Mesenchymal stem cell (in vitro differentiated cells and primary cell): ENCODE measurements around the gene UPK1A.

Source experiments
- DNase-seq: peaks from one replicate; pipeline ENCODE4 v3.0.0-alpha.2; 2013
- H2AFZ ChIP-seq: one replicate; pipeline ENCODE4 v1.6.1; 2013; ENCODE audit warnings: low read depth, mild to moderate bottlenecking, control low read depth, inconsistent platforms, low read length, moderate library complexity
- H2AK5ac ChIP-seq: 2 replicates; pipeline ENCODE4 v1.6.1; 2013; ENCODE audit warnings: low read length, moderate library complexity, mild to moderate bottlenecking, inconsistent platforms; ENCODE audit not compliant: severe bottlenecking
- H2BK120ac ChIP-seq: one replicate; pipeline ENCODE4 v1.6.1; 2013; ENCODE audit warnings: low read depth, mild to moderate bottlenecking, inconsistent platforms, low read length, moderate library complexity
- H2BK12ac ChIP-seq, 2 experiments: one replicate each; pipeline ENCODE4 v1.6.1; 2013; ENCODE audit warnings: inconsistent platforms in 2 of 2, low read length in 2 of 2, mild to moderate bottlenecking in 2 of 2, moderate library complexity in 2 of 2, control low read depth in 1 of 2
- H2BK15ac ChIP-seq: one replicate; pipeline ENCODE4 v1.6.1; 2013; ENCODE audit warnings: mild to moderate bottlenecking, low read depth, inconsistent platforms; ENCODE audit not compliant: poor library complexity, severe bottlenecking
- H2BK5ac ChIP-seq: 2 replicates; pipeline ENCODE4 v1.6.1; 2013; ENCODE audit warnings: low read depth, mild to moderate bottlenecking, low read length, control low read depth, inconsistent platforms; ENCODE audit not compliant: poor library complexity, severe bottlenecking
- H3K14ac ChIP-seq, 2 experiments: one replicate each; pipeline ENCODE4 v1.6.1; 2013; ENCODE audit warnings: inconsistent platforms in 2 of 2, low read length in 2 of 2, control low read depth in 1 of 2, mild to moderate bottlenecking in 1 of 2, moderate library complexity in 1 of 2
- H3K18ac ChIP-seq, 2 experiments: one replicate each; pipeline ENCODE4 v1.6.1; 2013; ENCODE audit warnings: inconsistent platforms in 2 of 2, low read length in 2 of 2, control low read depth in 1 of 2, low read depth in 1 of 2, mild to moderate bottlenecking in 1 of 2
- H3K23ac ChIP-seq, 2 experiments: one replicate each; pipeline ENCODE4 v1.6.1; 2013; ENCODE audit warnings: inconsistent platforms in 2 of 2, low read length in 2 of 2, mild to moderate bottlenecking in 2 of 2, moderate library complexity in 2 of 2, control low read depth in 1 of 2
- H3K27ac ChIP-seq: 2 replicates; pipeline ENCODE4 v1.5.1; 2013; ENCODE audit warnings: mild to moderate bottlenecking, moderate library complexity, low read length, control low read depth, inconsistent platforms; ENCODE audit not compliant: poor library complexity, severe bottlenecking
- H3K27me3 ChIP-seq, 2 experiments: 2 replicates each; pipeline versions ENCODE4 v1.6.1 to v1.7.0; 2013; ENCODE audit warnings: low read length in 2 of 2, mild to moderate bottlenecking in 2 of 2, moderate library complexity in 2 of 2, control low read depth in 1 of 2, inconsistent platforms in 1 of 2; ENCODE audit not compliant: control insufficient read depth in 1 of 2, insufficient read depth in 1 of 2
- H3K36me3 ChIP-seq, 2 experiments: 2 replicates each; pipeline versions ENCODE4 v1.6.1 to v1.7.0; 2013; ENCODE audit warnings: low read length in 2 of 2, control low read depth in 1 of 2, inconsistent platforms in 1 of 2, low read depth in 1 of 2, mild to moderate bottlenecking in 1 of 2; ENCODE audit not compliant: insufficient read depth in 2 of 2, control insufficient read depth in 1 of 2
- H3K4ac ChIP-seq, 2 experiments: one replicate each; pipeline ENCODE4 v1.6.1; 2013; ENCODE audit warnings: inconsistent platforms in 2 of 2, low read length in 2 of 2, mild to moderate bottlenecking in 2 of 2, moderate library complexity in 2 of 2, control low read depth in 1 of 2, low read depth in 1 of 2
- H3K4me1 ChIP-seq: 2 replicates; pipeline ENCODE4 v1.6.1; 2013; ENCODE audit warnings: low read depth, low read length, control low read depth; ENCODE audit not compliant: control insufficient read depth, insufficient read depth
- H3K4me2 ChIP-seq: 2 replicates; pipeline ENCODE4 v1.6.1; 2013; ENCODE audit warnings: low read length, mild to moderate bottlenecking, inconsistent platforms; ENCODE audit not compliant: poor library complexity, severe bottlenecking
- H3K4me3 ChIP-seq, 2 experiments: 2 replicates each; pipeline versions ENCODE4 v1.5.1 to v1.7.0; 2013; ENCODE audit warnings: low read length in 2 of 2, mild to moderate bottlenecking in 2 of 2, control low read depth in 1 of 2, low read depth in 1 of 2; ENCODE audit not compliant: insufficient read depth in 1 of 2
- H3K79me1 ChIP-seq: replicated peaks from 2 replicates; pipeline ENCODE4 v1.6.1; 2013; ENCODE audit warnings: mild to moderate bottlenecking, control low read depth, low read length, inconsistent platforms; ENCODE audit not compliant: poor library complexity, severe bottlenecking
- H3K9ac ChIP-seq: 2 replicates; pipeline ENCODE4 v1.7.0; 2013; ENCODE audit warnings: mild to moderate bottlenecking, low read length, moderate library complexity
- H3K9me3 ChIP-seq: 2 replicates; pipeline ENCODE4 v1.7.0; 2013; ENCODE audit warnings: mild to moderate bottlenecking, low read length; ENCODE audit not compliant: control insufficient read depth
- H4K8ac ChIP-seq: one replicate; pipeline ENCODE4 v1.6.1; 2013; ENCODE audit warnings: inconsistent platforms, mild to moderate bottlenecking, low read length, moderate library complexity
- H4K91ac ChIP-seq: one replicate; pipeline ENCODE4 v1.6.1; 2013; ENCODE audit warnings: mild to moderate bottlenecking, low read length, inconsistent platforms
- WGBS: methylation state at CpG from one replicate; pipeline ENCODE4 v1.1.7; 2013; ENCODE audit warnings: mixed read lengths; 5-methylcytosine and 5-hydroxymethylcytosine counted together

UPK1A gene

DNA sequence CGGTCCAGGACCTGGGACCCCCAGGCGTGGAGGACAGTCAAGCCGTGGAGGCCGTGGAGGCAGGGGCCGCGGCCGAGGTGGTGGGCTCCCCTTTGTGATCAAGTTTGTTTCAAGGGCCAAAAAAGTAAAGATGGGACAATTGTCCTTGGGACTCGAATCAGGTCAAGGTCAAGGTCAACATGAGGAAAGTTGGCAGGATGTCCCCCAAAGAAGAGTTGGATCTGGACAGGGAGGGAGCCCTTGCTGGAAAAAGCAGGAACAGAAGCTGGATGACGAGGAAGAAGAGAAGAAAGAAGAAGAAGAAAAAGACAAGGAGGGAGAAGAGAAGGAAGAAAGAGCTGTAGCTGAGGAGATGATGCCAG, 53.8 kb downstream of the UPK1A start:
- Histone ChIP-seq H3K4ac (no peak overlapping the region), H2BK15ac (no peak overlapping the region), H3K9ac (no peak overlapping the region), H4K91ac (no peak overlapping the region), H3K23ac (no peak overlapping the region), H3K9me3 (no peaks in the 10 kb centered on the region), H3K4me1 (peaks cover 23% of the 10 kb centered on the region), H3K27ac (no peak overlapping the region), H3K18ac (no peak overlapping the region), H2AK5ac (no peak overlapping the region), H3K27me3 (no peaks in the 10 kb centered on the region), H2BK12ac (no peak overlapping the region), H4K8ac (no peak overlapping the region), H3K4me3 (no peak overlapping the region), H2AFZ (no peak overlapping the region), H3K36me3 (peaks cover 46 to 57% of the 10 kb centered on the region in 2 experiments), H3K14ac (no peak overlapping the region), H3K4me2 (no peak overlapping the region), H2BK120ac (no peak overlapping the region), H3K79me1 (peaks cover 50% of the 10 kb centered on the region), H2BK5ac (no peak overlapping the region)
- 97% methylated on average over 8 of the region's 9 CpGs for WGBS
- no peak for DNase-seq

- no peak overlapping the region for H2BK5ac ChIP-seq
- no peak for DNase-seq
- no peak overlapping the region for H3K23ac ChIP-seq
- no peak overlapping the region for H3K9ac ChIP-seq
- no peak overlapping the region for H2BK12ac ChIP-seq
- H3K18ac ChIP-seq, result no peak overlapping the region
- H3K9me3 ChIP-seq, result no peaks in the 10 kb centered on the region
- H3K4me3 ChIP-seq, result no peak overlapping the region
- H3K79me1 ChIP-seq, result peaks cover 50% of the 10 kb centered on the region
- peaks cover 22% of the 10 kb centered on the region for H3K4me1 ChIP-seq
- no peaks in the 10 kb centered on the region for H3K27me3 ChIP-seq
- H3K14ac ChIP-seq, result no peak overlapping the region
- peaks cover 51 to 62% of the 10 kb centered on the region in 2 experiments for H3K36me3 ChIP-seq
- H4K8ac ChIP-seq, result no peak overlapping the region
- no peak overlapping the region for H2AFZ ChIP-seq
- H3K4me2 ChIP-seq, result no peak overlapping the region
- no peak overlapping the region for H2AK5ac ChIP-seq
- no peak overlapping the region for H4K91ac ChIP-seq
- H3K4ac ChIP-seq, result no peak overlapping the region
- no peak overlapping the region for H3K27ac ChIP-seq
- no peak overlapping the region for H2BK120ac ChIP-seq
- over 99% methylated on average over 17 of the region's 17 CpGs for WGBS
- no peak overlapping the region for H2BK15ac ChIP-seq
Observed at GRCh38 chr19:35720648-35721047, 54.3 kb downstream of the UPK1A start.

- Histone ChIP-seq H2AK5ac (no peak overlapping the region), H3K27ac (no peak overlapping the region), H3K4ac (no peak overlapping the region), H3K18ac (no peak overlapping the region), H4K91ac (no peak overlapping the region), H3K4me3 (no peak overlapping the region), H2BK12ac (no peak overlapping the region), H3K9ac (no peak overlapping the region), H3K27me3 (no peaks in the 10 kb centered on the region), H2BK120ac (no peak overlapping the region), H3K14ac (no peak overlapping the region), H3K4me1 (peaks cover 15% of the 10 kb centered on the region), H2BK5ac (no peak overlapping the region), H3K23ac (peak overlapping the region in 1 of 2 experiments; percentile 92), H2BK15ac (no peak overlapping the region), H3K79me1 (peaks cover 44% of the 10 kb centered on the region), H3K9me3 (no peaks in the 10 kb centered on the region), H4K8ac (no peak overlapping the region), H3K36me3 (peaks cover 58 to 69% of the 10 kb centered on the region in 2 experiments), H2AFZ (no peak overlapping the region), H3K4me2 (no peak overlapping the region)
- 95% methylated on average over 16 of the region's 16 CpGs for WGBS
- DNase-seq, result no peak
Observed at GRCh38 chr19:35721374-35721773, 55.1 kb downstream of the UPK1A start.

DNA sequence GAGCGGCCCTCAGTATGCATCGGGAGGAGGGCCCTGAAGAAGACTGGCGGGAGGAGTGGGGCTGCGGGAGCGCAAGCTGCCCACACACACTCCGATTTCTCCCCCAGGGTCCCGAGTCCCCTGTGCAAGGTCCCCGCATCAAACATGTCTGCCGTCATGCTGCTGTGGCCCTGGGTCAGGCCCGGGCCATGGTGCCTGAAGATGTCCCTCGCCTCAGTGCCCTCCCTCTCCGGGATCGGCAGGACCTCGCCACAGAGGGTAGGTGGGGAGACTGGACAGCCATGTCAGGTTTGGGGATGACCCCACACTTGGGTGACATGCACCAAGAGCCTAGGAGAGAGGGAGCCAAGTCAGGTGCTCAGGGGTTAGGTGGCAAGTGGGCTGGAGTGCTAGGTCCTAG, 56.1 kb downstream of the UPK1A start:
- 97% methylated on average over 14 of the region's 14 CpGs for WGBS
- H3K79me1 ChIP-seq, result peaks cover 50% of the 10 kb centered on the region
- DNase-seq, result no peak
- no peaks in the 10 kb centered on the region for H3K9me3 ChIP-seq
- no peak overlapping the region for H4K8ac ChIP-seq
- peaks cover 68 to 79% of the 10 kb centered on the region in 2 experiments for H3K36me3 ChIP-seq
- no peak overlapping the region for H3K9ac ChIP-seq
- no peak overlapping the region for H3K23ac ChIP-seq
- no peak overlapping the region for H2BK12ac ChIP-seq
- no peak overlapping the region for H2AK5ac ChIP-seq
- no peak overlapping the region for H2BK5ac ChIP-seq
- H3K27me3 ChIP-seq, result no peaks in the 10 kb centered on the region
- no peak overlapping the region for H3K14ac ChIP-seq
- H2BK15ac ChIP-seq, result no peak overlapping the region
- no peak overlapping the region for H3K18ac ChIP-seq
- peak overlapping the region; percentile 28 for H4K91ac ChIP-seq
- no peak overlapping the region for H3K4me2 ChIP-seq
- no peak overlapping the region for H2BK120ac ChIP-seq
- peak overlapping the region in 1 of 2 experiments; percentile 9 for H3K4ac ChIP-seq
- H3K4me3 ChIP-seq, result no peak overlapping the region
- H3K4me1 ChIP-seq, result peaks cover 11% of the 10 kb centered on the region
- H2AFZ ChIP-seq, result no peak overlapping the region
- no peak overlapping the region for H3K27ac ChIP-seq
